Transverse colon (tissue), 4 donors: ENCODE results near the gene FBXO33. TPM values are rescaled to one million over a fixed set of nuclear protein-coding genes. Genes with fewer than 3 reads are reported as not detected.
A peak's percentile ranks its signal among the peaks of the same experiment; 100 is the strongest.

Experiments used
- DNase-seq: peaks from one replicate; pipeline ENCODE4 v3.0.0-alpha.2; 2019
- H3K27ac ChIP-seq, 4 donors: fragments of 200-600 bp; sonication (generic); 2 replicates each; pipeline ENCODE4 v1.5.1; 2016 to 2018; ENCODE audit warnings: inconsistent platforms in 4 of 4
- H3K27me3 ChIP-seq: fragments of 200-600 bp; sonication (generic); 2 replicates; pipeline ENCODE4 v1.5.1; 2017; ENCODE audit warnings: inconsistent platforms
- H3K36me3 ChIP-seq, 4 donors: fragments of 200-600 bp; sonication (generic); 2 replicates each; pipeline ENCODE4 v1.5.1; 2017 to 2019; ENCODE audit warnings: inconsistent platforms in 4 of 4
- H3K4me1 ChIP-seq, 4 donors: fragments of 200-600 bp; sonication (generic); 2 replicates each; pipeline ENCODE4 v1.5.1; 2017 to 2020; ENCODE audit warnings: inconsistent platforms in 4 of 4
- H3K4me3 ChIP-seq, 4 donors: fragments of 200-600 bp; sonication (generic); 1 replicate in 1 of 4; 2 replicates in 3 of 4; pipeline versions ENCODE4 v1.5.1 to v1.6.1; 2017 to 2019; ENCODE audit warnings: inconsistent platforms in 4 of 4
- H3K9me3 ChIP-seq, 2 donors: fragments of 200-600 bp; sonication (generic); 2 replicates each; pipeline ENCODE4 v1.5.1; 2017 to 2019; ENCODE audit warnings: inconsistent platforms in 2 of 2
- CTCF ChIP-seq, 5 experiments: fragments of 200-600 bp in 3 of 5; fragments of 450-650 bp in 2 of 5; sonication (generic) in 3 of 5; IDR thresholded peaks; 1 replicate in 2 of 5; 2 replicates in 3 of 5; pipeline ENCODE4 v1.5.1; 2016 to 2017; ENCODE audit warnings: antibody characterized with exemption in 5 of 5, inconsistent platforms in 3 of 5, mild to moderate bottlenecking in 2 of 5, moderate library complexity in 1 of 5
- EP300 ChIP-seq: sonication (generic); formaldehyde crosslinking; IDR thresholded peaks from one replicate; pipeline ENCODE4 v1.6.1; 2017; ENCODE audit warnings: antibody characterized with exemption, low read depth
- POLR2A ChIP-seq: fragments of 450-650 bp; IDR thresholded peaks from one replicate; pipeline ENCODE4 v1.6.1; 2016; ENCODE audit warnings: antibody characterized with exemption, mild to moderate bottlenecking, moderate library complexity
- POLR2AphosphoS5 ChIP-seq, 3 donors: sonication (generic); formaldehyde crosslinking; IDR thresholded peaks; one replicate each; pipeline ENCODE4 v1.6.1; 2016; ENCODE audit warnings: antibody characterized with exemption in 3 of 3
- WGBS, 2 donors: methylation state at CpG; one replicate each; pipeline ENCODE4 v1.1.5; 2018; ENCODE audit warnings: low coverage in 1 of 2; 5-methylcytosine and 5-hydroxymethylcytosine counted together
- in situ Hi-C, 4 donors: fragments of 200-750 bp; cut with MboI; loops; one replicate each; pipeline versions ENCODE4 v1.15.0 to v1.15.1; 2017; ENCODE audit warnings: low sequenced_read_pairs in 3 of 4, low pct_ligation_motif_present in 1 of 4, low pct_unique_long_range_greater_than_20kb in 1 of 4
- intact Hi-C: fragments of 100-400 bp; cut with DNase I; formaldehyde crosslinking; loops from one replicate; pipeline ENCODE4 v1.15.1; 2023; ENCODE audit warnings: low total_unique reads
- total RNA-seq, 4 donors: library from RNA; depleted of rRNA; stranded (reverse); fragments of >200 nt; gene quantifications; one replicate each; pipeline ENCODE4 v1.1.0, GENCODE V29; 2016

The FBXO33 gene
- total RNA-seq, 4 donors from 2014 or later: 4.5 to 12.1 (median 9.7) TPM

- 83 to 94% methylated on average over 2 to 3 of the region's 3 CpGs for WGBS, 2 donors
- Histone ChIP-seq H3K4me1 (no peaks in the 10 kb centered on the region), H3K4me3 (no peak overlapping the region), H3K27me3 (no peaks in the 10 kb centered on the region), H3K9me3 (no peaks in the 10 kb centered on the region), H3K36me3 (no peaks in the 10 kb centered on the region), H3K27ac (no peak overlapping the region)
- DNase-seq: no peak
- in situ Hi-C loops: no loop called here
- intact Hi-C loops: no loop called here
- TF ChIP-seq POLR2A: no peak
These were observed 49.8 kb downstream of the FBXO33 start for GRCh38 chr14:39382463-39382862.

- Histone ChIP-seq H3K27me3 (no peaks in the 10 kb centered on the region), H3K4me3 (no peak overlapping the region), H3K36me3 (no peaks in the 10 kb centered on the region), H3K4me1 (peaks cover 0 to 6% (median 0%) of the 10 kb centered on the region in 4 donors), H3K9me3 (no peaks in the 10 kb centered on the region), H3K27ac (no peak overlapping the region)
- in situ Hi-C loops: no loop called here
- 88 to 97% methylated on average over 4 of the region's 4 CpGs for WGBS, 2 donors
- TF ChIP-seq POLR2A (no peak), CTCF (IDR thresholded peaks at IDR 0.05) (no peak), POLR2AphosphoS5 (IDR thresholded peaks at IDR 0.05) (no peak), EP300 (no peak)
- DNase-seq: no peak
- intact Hi-C loops: no loop called here
These were observed 50.9 kb downstream of the FBXO33 start for GRCh38 chr14:39381366-39381765.

GRCh38 chr14:39376667-39377403 lies 55.4 kb downstream of the FBXO33 start:
- Histone ChIP-seq H3K4me1 (peaks cover 0 to 7% (median 0%) of the 10 kb centered on the region in 4 donors), H3K36me3 (no peaks in the 10 kb centered on the region), H3K9me3 (no peaks in the 10 kb centered on the region), H3K4me3 (no peak overlapping the region), H3K27me3 (no peaks in the 10 kb centered on the region), H3K27ac (peak overlapping the region in 1 of 4 donors; percentile 16)
- WGBS, 2 donors: 39 to 56% methylated on average over 4 of the region's 4 CpGs
- TF ChIP-seq POLR2A (no peak), EP300 (no peak), CTCF (IDR thresholded peaks at IDR 0.05) (no peak), POLR2AphosphoS5 (IDR thresholded peaks at IDR 0.05) (no peak)
- in situ Hi-C loops: no loop called here
- no peak for DNase-seq
- intact Hi-C loops: no loop called here

- Histone ChIP-seq H3K4me1 (peaks cover 0 to 7% (median 0%) of the 10 kb centered on the region in 4 donors), H3K9me3 (no peaks in the 10 kb centered on the region), H3K36me3 (peaks cover 0 to 4% (median 0%) of the 10 kb centered on the region in 4 donors), H3K27ac (no peak overlapping the region), H3K4me3 (no peak overlapping the region), H3K27me3 (no peaks in the 10 kb centered on the region)
- intact Hi-C loops: no loop called here
- in situ Hi-C loops: no loop called here
- no peak for TF ChIP-seq POLR2A
- TF ChIP-seq EP300: no peak
- no peak for TF ChIP-seq POLR2AphosphoS5 (IDR thresholded peaks at IDR 0.05)
- no peak for DNase-seq
These were observed 57.4 kb downstream of the FBXO33 start for GRCh38 chr14:39374851-39375250.

GRCh38 chr14:39372656-39373055 lies 59.6 kb downstream of the FBXO33 start:
- Histone ChIP-seq H3K36me3 (peaks cover 0 to 4% (median 0%) of the 10 kb centered on the region in 4 donors), H3K27ac (no peak overlapping the region), H3K4me1 (peaks cover 0 to 7% (median 0%) of the 10 kb centered on the region in 4 donors), H3K4me3 (no peak overlapping the region), H3K9me3 (no peaks in the 10 kb centered on the region), H3K27me3 (no peaks in the 10 kb centered on the region)
- WGBS, 2 donors: 90 to 92% methylated on average over 1 of the region's 1 CpG
- TF ChIP-seq POLR2AphosphoS5 (IDR thresholded peaks at IDR 0.05) (no peak), CTCF (IDR thresholded peaks at IDR 0.05) (no peak), EP300 (no peak), POLR2A (no peak)
- intact Hi-C loops (no loop called here), in situ Hi-C loops (no loop called here)
- DNase-seq: no peak
